ENCODE results near the gene SMPD3.

- TF ChIP-seq CTCF (IDR thresholded peaks at IDR 0.05), result no peak
- no peak for TF ChIP-seq POLR2A (IDR thresholded peaks at IDR 0.05)
Observed at GRCh38 chr16:68324780-68325357, 123.4 kb downstream of the SMPD3 start.

Data from uterus (tissue), 2 donors.